PC-9 (cell line): ENCODE results near the gene SLC27A2.

Experiments used
- EZH2 ChIP-seq: fragments of 200-600 bp; sonication (generic); IDR thresholded peaks from 2 replicates; pipeline ENCODE4 v1.8.0; 2017; ENCODE audit warnings: antibody characterized with exemption, low read depth
- TF ChIP-seq, protein P1 (sequence below): fragments of 200-600 bp; sonication (generic); conservative IDR thresholded peaks from 2 replicates; pipeline ENCODE4 v1.6.1; 2017; ENCODE audit warnings: mixed run types, antibody characterized with exemption, mild to moderate bottlenecking, moderate library complexity

GRCh38 chr15:50251638-50252182 lies 69.7 kb downstream of the SLC27A2 start:
- TF ChIP-seq, protein P1, sequence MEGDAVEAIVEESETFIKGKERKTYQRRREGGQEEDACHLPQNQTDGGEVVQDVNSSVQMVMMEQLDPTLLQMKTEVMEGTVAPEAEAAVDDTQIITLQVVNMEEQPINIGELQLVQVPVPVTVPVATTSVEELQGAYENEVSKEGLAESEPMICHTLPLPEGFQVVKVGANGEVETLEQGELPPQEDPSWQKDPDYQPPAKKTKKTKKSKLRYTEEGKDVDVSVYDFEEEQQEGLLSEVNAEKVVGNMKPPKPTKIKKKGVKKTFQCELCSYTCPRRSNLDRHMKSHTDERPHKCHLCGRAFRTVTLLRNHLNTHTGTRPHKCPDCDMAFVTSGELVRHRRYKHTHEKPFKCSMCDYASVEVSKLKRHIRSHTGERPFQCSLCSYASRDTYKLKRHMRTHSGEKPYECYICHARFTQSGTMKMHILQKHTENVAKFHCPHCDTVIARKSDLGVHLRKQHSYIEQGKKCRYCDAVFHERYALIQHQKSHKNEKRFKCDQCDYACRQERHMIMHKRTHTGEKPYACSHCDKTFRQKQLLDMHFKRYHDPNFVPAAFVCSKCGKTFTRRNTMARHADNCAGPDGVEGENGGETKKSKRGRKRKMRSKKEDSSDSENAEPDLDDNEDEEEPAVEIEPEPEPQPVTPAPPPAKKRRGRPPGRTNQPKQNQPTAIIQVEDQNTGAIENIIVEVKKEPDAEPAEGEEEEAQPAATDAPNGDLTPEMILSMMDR: no peak
- TF ChIP-seq EZH2: no peak
